Astrocyte of the spinal cord (primary cell): ENCODE measurements around the gene OSBPL5.
A peak's percentile ranks its signal among the peaks of the same experiment; 100 is the strongest.

Source experiments
- DNase-seq: peaks from one replicate; pipeline ENCODE4 v3.0.0; 2011; ENCODE audit warnings: low read depth, low spot score
- H3K4me3 ChIP-seq: 2 replicates; pipeline ENCODE4 v1.5.1; 2011; ENCODE audit warnings: low read depth, mild to moderate bottlenecking, low read length, moderate library complexity
- in situ Hi-C: cut with HindIII; loops from 2 replicates; pipeline ENCODE4 v1.10.0; 2017; ENCODE audit warnings: low sequenced_read_pairs
- TF ChIP-seq, protein P1 (sequence below): IDR thresholded peaks from 2 replicates; pipeline ENCODE4 v1.5.1; 2012; ENCODE audit warnings: low read depth, mild to moderate bottlenecking, low read length, inconsistent platforms

OSBPL5 gene

DNA sequence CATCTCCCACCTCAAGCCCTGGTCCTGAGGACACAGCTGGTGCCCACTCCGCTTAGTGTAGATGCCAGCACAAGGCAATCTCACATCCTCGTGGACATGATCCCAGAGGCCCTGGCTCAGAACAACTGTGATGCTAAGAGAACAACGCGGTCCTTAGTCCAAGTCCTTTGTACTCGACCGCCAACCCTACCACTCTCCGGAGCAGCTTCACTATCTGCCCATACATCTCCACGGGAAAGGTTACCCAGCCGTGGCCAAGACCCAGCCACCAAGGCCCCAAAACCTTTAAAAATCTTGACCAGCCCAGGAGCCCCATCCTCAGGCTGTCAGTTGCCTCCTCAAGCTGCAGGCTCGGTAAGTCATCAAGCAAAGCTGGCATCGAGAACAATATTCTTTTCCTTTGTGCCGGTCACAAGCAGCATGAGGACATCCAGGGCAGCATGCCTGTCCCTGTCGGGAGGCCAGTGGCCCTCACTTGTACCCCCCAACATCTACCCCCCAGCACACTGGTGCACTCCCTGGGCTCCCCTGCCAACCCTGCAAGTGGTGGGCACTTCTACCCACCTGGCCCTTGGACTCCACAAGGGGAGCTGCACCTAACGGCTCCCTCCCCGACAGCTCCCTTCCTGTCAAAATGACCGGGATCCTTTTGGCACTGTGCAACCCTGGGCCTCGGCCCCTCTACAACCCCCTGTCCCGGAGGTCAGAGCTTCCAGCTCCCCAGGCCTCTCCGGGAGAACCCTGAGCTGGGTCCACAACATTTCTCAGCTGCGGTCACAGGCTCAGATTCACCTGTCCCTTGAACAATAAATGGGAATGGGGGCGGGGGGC, 2.5 kb downstream of the OSBPL5 start:
- in situ Hi-C loops = no loop called here
- DNase-seq = no peak
- no peak overlapping the region for H3K4me3 ChIP-seq
- TF ChIP-seq, protein P1, sequence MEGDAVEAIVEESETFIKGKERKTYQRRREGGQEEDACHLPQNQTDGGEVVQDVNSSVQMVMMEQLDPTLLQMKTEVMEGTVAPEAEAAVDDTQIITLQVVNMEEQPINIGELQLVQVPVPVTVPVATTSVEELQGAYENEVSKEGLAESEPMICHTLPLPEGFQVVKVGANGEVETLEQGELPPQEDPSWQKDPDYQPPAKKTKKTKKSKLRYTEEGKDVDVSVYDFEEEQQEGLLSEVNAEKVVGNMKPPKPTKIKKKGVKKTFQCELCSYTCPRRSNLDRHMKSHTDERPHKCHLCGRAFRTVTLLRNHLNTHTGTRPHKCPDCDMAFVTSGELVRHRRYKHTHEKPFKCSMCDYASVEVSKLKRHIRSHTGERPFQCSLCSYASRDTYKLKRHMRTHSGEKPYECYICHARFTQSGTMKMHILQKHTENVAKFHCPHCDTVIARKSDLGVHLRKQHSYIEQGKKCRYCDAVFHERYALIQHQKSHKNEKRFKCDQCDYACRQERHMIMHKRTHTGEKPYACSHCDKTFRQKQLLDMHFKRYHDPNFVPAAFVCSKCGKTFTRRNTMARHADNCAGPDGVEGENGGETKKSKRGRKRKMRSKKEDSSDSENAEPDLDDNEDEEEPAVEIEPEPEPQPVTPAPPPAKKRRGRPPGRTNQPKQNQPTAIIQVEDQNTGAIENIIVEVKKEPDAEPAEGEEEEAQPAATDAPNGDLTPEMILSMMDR = no peak

DNA sequence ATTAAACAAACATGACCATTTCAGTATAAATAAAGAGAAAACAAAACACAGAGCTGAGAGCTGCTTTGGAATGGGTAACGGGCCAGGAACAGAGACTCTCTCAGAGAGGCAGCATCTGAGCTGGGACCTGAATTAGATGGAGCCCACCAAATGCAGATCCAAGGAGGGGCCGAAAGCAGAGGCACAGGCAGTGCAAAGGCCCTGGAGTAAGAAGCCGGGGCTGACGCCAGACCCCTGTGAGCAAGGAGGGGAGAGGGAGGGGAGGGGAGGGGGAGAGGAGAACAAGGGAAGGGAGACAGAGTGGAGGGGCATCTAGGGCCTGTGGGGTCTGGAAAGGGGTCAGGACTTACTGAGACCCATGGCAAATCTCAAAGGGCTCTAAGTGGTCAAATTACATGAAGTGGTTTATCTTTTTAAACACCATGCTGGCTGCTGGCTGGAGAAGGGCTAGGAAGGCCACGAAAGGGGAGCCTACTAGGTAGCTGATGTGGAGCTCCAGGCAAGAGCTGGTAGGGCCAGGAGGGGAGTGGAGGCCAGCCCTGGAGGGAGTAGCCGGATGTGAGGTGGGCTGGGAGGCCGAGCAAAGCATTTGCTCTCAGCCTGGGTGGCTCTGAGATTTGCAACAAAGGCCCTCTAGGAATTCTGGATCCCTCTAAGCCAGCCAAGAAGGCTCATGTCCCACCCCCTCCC, 3.2 kb downstream of the OSBPL5 start:
- no peak overlapping the region for H3K4me3 ChIP-seq
- no peak for DNase-seq
- TF ChIP-seq, protein P1 = no peak
- in situ Hi-C loops = no loop called here

DNA sequence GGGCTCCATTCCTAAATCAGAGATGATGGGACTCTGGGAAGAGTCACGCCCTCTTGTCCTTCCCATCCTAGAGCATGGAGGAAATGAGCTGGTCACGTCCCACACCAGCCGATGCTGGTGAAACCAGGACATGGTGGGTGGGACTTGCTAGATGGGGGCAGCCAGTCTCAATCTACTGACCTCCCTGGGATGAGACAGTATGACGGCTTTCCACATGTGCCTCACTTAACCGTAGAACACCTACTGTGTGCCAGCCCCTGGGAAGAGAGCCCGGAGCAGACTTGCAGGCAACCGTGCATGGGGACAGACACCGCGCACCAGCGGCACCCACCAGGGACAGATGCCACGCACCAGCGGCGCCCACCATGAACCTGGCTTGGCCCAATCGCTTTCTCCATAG, 3.8 kb downstream of the OSBPL5 start:
- in situ Hi-C loops = no loop called here
- no peak for DNase-seq
- H3K4me3 ChIP-seq = no peak overlapping the region
- TF ChIP-seq, protein P1 = no peak

DNA sequence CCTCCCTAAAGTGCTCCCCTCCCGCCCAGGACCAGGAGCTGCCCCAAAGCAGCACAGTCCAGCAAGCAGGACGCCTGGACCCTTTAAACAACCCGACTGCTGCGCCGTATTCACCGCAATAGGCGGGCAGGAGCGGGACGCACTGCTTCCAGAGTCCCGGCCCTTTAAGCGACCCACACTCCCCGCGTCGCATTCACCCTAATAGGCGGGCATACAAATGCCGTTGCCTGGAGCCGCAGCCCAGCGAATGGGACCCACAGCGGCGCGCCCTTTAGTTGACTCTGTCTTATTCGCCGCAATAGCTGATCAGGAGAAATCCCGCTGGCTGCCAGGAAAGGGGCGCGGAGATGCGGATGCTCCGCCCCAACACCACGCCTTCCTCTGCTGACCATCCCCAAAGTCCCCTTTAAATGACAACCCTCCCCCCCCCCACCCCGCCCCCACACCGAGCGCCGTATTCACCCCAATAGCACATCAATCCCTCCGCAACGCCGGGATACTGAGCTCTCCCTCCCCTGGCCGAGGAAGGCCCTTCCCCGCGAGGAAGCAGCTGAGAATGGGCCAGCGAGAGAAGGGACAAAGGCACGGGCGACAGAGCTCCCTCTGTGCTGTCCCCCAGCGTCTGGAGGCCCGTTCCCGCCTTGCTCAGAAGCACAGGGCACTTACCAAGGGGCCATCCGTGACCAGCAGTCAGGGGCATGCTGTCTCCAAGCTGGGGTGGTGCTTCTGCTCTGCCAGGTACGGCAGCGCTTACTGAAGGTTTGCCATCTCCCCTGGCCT, 4.7 kb downstream of the OSBPL5 start:
- peak overlapping the region; percentile 51 for H3K4me3 ChIP-seq
- in situ Hi-C loops = no loop called here
- peak; percentile 97 for DNase-seq
- TF ChIP-seq, protein P1 = no peak

DNA sequence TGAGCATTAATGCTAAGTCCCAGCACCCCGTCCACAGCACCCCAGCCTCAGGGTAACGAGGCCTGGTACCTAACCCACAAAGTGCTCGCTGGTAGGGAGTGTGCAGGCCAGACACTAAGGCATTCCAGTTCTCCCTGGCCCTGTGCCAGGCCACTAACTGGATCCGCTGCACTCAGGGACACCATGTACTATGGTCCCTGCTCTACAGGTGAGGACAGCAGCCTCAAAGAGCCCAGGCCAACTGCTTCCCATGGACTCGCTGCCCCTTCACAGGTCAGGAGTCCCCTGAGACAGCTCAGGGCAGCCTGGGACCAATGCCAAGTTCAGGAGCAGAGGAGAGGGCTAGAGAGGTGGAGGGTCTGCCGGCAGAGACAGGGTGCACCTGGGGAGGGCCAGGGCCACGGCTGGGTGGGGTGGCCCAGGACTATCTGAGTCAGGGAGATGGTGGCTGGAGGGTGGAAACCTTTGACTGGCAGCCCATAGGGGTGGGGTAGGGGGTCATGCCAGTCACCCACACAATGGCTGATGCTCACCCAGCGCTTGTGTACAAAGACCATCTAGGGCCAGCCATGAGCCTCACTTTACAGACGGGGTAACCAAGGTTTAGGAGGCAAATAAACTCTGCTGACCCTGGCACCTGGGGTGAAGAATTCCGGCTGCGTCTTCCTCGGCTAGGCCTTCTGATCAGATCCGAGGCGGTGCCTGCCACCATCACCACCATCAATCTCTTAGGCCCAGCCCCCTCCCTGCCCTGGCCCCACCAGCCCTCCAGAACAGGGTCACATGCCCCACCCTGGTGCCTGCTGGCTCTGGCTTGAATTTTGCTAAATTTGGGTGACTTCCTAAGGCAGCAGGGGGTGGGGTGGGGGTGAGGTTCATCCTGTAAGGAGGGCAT, 5.6 kb downstream of the OSBPL5 start:
- in situ Hi-C loops = no loop called here
- TF ChIP-seq, protein P1 = no peak
- no peak for DNase-seq
- H3K4me3 ChIP-seq = peak overlapping the region; percentile 51
